ENCODE measurements around the gene DFFA. TPM values are rescaled to one million over a fixed set of nuclear protein-coding genes. Genes with fewer than 3 reads are reported as not detected.
"Not testable (repeated sequence)": the region's sequence is repeated elsewhere in the genome, so short reads cannot be mapped to it uniquely, and the experiment has no call there.

The DFFA gene
- polyA plus RNA-seq, 3 donors: 10.8 to 17.4 (median 16.0) TPM

DNA sequence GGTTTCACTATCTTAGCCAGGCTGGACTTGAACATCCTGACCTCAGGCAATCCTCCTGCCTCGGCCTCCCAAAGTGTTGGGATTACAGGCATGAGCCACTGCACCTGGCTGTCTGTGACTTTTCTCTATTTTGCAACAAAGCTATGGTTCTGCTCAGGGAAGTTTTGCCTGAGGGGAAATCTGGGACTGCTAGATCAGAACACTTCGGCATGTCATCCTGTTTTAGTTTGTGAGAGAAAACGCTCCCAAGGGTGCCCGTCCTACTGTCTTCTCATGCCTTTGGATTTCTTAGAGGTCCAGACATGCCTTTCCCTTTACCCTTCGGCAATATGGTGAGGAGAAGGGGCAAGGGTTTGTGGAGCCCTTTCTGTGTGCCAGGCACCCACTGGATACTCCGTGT is 28.1 kb downstream of the DFFA start:
- no peak overlapping the region for H3K27ac ChIP-seq (ENCODE audit: low read depth, low read length)
- 91 to 98% (median 95%) methylated on average over 6 of the region's 6 CpGs for WGBS, 3 donors

DNA sequence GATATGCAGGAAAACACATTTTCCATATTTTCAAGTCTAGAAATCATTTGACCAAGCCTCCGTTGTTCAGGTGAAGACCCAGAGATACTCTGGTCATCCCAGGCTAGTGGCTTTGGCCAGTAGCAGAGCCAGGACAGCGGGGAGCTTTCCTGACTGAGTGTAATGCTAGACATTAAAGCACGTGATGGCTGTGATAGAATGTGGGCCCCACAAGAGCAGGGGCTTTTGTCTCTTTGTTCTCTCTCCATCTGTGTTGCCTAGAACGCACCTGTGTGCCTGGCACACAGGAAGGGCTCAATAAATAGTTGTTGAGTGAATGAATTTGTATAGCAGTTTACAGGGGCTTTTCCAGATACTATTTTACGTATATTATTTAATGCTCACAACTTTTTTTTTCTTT is 31.5 kb downstream of the DFFA start:
- 93 to 97% (median 93%) methylated on average over 5 of the region's 5 CpGs for WGBS, 3 donors
- H3K27ac ChIP-seq (ENCODE audit: low read depth, low read length): no peak overlapping the region

DNA sequence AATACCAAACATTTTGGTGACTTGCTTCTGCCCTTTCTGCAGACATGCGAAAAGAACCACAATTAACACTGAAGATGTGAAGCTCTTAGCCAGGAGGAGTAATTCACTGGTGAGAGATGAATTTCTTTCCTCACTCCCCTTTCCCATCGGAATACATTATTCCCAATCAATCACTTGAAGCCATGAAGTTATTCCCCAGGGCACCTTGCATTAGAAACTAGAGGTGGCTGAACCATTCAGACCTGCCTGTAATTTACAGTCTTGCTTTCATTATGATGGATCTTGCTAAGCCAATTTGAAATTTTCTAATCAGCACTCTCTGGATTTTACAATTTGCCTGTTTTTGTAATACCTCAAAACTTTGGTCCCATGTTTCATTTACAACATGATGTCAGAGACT is 32.0 kb downstream of the DFFA start:
- WGBS, 3 donors: 94 to 97% (median 95%) methylated on average over 2 of the region's 2 CpGs
- H3K27ac ChIP-seq (ENCODE audit: low read depth, low read length): no peak overlapping the region

DNA sequence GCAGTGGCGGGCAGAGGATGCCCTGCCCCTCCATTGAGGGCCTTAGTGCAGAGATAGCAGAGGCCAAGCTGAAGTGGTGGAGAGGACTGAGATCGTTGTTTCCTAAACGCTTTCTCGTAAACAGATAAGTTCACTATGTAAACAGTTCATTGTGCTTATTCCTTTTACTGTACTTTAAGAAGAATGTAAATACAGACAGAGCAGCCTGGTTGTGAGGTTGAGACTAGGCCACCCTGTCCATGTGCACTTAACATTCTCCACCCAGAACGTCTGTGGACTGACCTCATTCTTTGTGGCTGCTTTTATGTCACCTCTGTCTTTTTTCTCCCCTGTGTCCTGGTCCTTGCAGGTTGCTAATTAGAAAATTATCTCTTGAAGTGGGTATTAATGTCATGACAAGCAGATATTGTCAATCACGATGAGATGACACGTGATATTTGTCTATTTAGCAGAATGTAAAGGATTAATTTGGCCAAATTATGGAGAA is 33.6 kb downstream of the DFFA start:
- 58 to 79% (median 78%) methylated on average over 7 of the region's 7 CpGs for WGBS, 3 donors
- no peak overlapping the region for H3K27ac ChIP-seq (ENCODE audit: low read depth, low read length)

DNA sequence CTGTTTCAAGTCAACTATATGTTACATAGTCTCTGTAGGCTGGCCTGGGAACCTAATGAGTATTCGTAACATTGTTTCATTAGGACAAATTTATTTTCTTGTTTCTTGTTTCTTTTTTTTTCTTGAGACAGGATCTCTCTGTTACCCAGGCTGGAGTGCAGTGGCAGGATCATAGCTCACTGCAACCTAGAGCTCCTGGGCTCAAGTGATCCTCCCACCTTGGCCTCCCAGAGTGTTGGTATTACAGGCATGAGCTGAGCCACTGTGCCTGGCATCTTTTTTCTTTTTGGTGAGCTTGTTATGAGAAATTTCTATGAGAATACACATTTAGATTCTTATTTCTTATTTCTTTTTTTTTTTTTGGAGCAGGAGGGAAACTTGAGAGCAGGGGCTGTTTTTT is 35.3 kb downstream of the DFFA start:
- no peak overlapping the region for H3K27ac ChIP-seq (ENCODE audit: low read depth, low read length)
- 97 to 100% (median 100%) methylated on average over 1 of the region's 1 CpG for WGBS, 3 donors

DNA sequence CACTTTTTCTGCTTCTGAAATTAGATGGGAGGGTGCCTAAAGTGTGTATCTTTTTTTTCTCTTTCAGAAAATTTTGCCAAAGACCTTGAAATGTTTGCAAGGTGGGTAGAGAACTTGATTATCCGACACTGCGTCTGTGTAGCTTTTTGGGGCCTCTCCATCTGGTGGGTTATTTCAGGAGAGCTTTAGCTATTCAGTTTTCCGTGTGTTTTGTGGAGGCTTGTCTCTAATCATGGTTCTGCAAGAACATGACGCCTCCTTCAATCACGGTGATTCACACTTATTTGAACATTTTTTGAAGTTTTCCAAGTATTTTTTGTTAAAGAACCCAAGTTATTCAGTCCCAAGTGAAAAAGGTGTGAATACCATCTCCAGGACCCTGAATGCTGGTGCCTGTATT is 37.7 kb downstream of the DFFA start:
- H3K27ac ChIP-seq (ENCODE audit: low read depth, low read length): no peak overlapping the region
- WGBS, 3 donors: 88 to 93% (median 93%) methylated on average over 5 of the region's 5 CpGs

DNA sequence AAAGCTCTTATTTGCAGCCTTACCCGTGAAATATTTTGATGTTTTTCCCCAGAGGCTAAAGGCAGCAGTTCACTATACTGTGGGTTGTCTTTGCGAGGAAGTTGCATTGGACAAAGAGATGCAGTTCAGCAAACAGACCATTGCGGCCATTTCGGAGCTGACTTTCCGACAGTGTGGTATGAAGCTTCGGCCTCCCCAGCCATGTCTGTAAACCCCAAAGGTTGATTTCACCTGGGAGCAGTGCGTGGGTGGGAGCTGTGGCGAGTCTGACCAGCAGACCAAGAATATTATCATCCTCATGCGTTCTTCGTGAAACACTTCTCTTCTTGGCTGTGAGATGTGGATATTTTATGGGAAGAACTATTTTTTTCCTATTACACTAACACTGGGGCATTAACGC is 38.5 kb downstream of the DFFA start:
- no peak overlapping the region for H3K27ac ChIP-seq (ENCODE audit: low read depth, low read length)
- WGBS, 3 donors: 85 to 90% (median 86%) methylated on average over 11 of the region's 11 CpGs

DNA sequence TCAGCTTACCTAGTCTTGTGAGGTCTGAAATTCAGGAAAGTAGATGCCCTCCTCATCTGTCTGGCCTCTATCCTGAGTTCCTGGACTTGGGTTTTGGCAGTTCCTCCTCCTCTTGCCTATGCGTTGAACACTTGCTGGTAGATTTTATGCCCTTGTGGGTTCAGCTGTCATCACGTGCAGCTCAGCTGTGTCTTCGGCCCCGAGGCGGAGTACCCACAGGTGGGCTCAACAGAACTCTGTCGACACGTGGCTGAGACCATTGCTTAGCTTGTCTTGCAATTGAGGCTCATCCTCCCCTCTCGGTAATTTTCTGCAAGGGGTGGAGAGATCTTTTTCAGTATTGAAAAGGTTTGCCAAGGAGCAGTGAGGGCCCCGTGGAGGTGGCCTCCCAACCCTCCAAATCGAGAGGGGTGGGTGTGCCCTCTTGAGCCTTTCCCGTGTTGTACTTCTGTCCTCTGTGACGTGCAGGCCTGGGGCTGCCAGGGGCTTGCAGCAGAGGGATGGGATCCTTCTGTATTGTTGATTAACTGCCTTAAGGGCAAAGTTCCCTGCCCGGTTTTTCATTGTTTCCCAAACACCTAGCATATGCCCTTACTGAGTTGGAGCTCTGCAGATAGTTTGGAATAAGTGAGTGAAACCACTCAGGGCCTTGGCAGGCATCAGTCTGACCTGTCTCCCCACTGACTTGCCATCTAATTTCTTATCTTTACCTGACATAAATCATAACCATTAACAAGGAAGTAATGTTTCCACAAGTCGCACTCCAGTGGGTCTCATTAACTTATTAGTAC is 39.2 kb downstream of the DFFA start:
- 73 to 83% (median 80%) methylated on average over 14 of the region's 14 CpGs for whole genome bisulfite sequencing, 3 donors
- no peak overlapping the region for H3K27ac ChIP-seq (ENCODE audit: low read depth, low read length)

DNA sequence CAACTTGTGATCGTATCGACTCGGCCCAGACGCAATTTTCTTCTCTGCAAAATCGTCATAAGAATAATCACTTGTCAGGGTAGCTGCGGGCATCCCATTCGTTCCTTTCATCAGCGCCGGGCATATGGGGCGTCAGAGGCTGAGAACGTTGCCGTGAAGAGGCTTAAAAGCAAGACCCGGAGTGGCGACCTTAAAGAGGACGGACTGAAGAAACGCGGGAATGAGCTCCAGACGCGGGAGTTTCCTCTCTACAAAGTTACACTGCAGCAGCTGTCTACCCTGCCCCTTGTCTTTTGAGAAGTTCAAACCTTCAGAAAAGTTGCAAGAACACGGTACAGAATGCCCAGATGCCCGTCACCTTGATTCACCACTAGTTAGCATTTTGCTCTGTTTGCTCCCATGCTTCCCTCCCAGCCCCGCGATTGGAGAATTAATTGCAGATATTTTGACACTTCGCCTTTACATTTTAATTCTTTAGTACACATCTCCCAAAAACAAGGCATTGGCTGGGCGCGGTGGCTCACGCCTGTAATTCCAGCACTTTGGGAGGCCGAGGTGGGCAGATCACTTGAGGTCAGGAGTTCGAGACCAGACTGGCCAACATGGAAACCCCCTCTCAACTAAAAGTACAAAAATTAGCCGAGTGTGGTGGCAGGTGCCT is 41.1 kb downstream of the DFFA start:
- no peak overlapping the region for H3K27ac ChIP-seq (ENCODE audit: low read depth, low read length)
- WGBS, 3 donors: 19 to 24% (median 23%) methylated on average over 30 of the region's 30 CpGs

DNA sequence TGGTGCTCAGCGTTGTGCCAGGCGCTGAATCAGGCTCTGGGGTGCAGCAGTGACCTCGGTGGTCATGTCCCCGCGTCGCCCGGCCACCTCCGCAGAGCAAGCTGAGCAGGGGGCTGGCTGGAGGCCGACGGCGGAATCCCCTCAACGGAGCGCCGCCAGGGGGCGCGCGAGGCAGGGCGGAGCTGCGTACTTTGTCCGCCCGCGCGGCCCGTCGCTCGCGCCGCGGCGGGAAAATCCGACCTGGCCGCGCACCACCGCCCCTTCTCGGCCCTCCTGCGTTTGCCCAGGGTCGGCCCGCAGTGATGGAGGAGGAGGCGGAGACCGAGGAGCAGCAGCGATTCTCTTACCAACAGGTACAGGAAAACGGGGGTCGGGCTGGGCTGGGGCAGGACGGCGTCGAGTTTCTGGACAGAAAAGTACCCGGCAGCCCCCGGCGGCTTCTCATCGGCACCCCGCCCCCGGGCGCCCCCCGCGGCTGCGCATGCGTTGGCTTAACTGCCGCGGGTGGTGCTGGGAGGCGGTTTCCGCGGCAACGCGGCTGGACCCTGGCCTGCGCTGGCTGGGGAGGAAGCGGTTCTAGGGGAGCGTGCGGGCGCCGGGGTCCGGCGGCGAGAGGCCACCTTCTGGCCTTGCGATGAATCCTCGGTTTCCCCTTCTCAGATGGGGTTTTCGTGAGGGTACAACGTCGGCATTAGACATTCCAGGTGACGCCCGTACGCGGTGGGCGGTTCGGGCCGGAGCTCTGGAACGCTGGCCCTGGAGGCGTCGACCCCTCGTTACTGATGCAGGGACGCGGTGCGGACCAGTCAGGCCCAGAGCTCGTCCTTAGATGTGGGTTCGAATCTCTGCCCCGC is 41.9 kb downstream of the DFFA start, which contains the start of gene CENPS:
TSS of gene CENPS (plus strand) at position 218 of the 854 bp plus-strand sequence. CDS start at position 303, 85 bp downstream.
- WGBS, 3 donors: 0% methylated on average over 64 to 95 of the region's 95 CpGs
- no peak within 1 kb of the TSS for H3K27ac ChIP-seq (ENCODE audit: low read depth, low read length)

DNA sequence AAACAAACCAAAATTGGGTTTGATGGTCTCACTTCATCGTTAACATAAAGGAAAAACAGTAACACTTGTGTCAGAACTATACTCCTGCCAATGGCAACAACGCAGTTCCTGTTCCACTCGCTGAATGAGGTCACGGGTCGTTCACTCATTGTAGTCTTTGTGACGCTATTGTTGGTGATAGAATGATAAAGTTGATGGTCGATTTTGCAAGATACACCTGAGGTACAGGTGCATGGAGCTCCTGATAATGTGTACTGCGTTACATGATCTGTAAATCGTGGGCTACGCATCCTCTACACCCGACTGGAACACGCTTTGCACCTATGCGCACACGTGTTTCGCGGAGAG is 42.5 kb downstream of the DFFA start:
- H3K27ac ChIP-seq (ENCODE audit: low read depth, low read length): no peak overlapping the region
- 15 to 19% (median 18%) methylated on average over 16 of the region's 16 CpGs for WGBS, 3 donors

DNA sequence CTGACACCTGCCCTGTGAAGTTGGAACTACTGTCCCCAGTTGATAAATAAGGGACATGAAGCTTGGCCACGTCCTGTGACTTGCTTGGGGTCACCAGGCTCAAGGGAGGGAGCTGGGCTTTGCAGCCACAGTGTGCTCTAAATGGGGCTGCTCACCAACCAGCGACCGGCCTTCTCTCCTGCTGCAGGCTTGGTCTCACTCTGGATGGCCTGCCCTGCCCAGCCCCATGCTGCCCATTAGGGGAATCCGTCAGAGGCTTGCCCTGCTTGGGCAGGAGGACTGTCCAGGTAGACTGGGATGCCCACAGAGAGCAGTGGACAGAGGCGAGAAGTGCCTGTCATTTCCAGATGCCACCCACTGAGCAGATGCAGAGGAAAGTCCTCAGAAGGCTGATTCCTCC is 43.3 kb downstream of the DFFA start:
- 86 to 93% (median 87%) methylated on average over 5 of the region's 5 CpGs for WGBS, 3 donors
- H3K27ac ChIP-seq (ENCODE audit: low read depth, low read length): no peak overlapping the region

DNA sequence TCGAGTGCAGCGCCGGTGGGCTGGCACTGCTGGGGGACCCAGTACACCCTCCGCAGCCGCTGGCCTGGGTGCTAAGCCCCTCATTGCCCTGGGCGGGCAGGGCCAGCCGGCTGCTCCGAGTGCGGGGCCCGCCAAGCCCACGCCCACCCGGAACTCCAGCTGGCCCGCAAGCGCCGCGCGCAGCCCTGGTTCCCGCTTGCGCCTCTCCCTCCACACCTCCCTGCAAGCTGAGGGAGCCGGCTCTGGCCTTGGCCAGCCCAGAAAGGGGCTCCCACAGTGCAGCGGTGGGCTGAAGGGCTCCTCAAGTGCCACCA is 45.8 kb downstream of the DFFA start:
- H3K27ac ChIP-seq (ENCODE audit: low read depth, low read length): not testable (repeated sequence)
- WGBS, 3 donors: 92 to 96% (median 94%) methylated on average over 9 to 18 of the region's 21 CpGs

DNA sequence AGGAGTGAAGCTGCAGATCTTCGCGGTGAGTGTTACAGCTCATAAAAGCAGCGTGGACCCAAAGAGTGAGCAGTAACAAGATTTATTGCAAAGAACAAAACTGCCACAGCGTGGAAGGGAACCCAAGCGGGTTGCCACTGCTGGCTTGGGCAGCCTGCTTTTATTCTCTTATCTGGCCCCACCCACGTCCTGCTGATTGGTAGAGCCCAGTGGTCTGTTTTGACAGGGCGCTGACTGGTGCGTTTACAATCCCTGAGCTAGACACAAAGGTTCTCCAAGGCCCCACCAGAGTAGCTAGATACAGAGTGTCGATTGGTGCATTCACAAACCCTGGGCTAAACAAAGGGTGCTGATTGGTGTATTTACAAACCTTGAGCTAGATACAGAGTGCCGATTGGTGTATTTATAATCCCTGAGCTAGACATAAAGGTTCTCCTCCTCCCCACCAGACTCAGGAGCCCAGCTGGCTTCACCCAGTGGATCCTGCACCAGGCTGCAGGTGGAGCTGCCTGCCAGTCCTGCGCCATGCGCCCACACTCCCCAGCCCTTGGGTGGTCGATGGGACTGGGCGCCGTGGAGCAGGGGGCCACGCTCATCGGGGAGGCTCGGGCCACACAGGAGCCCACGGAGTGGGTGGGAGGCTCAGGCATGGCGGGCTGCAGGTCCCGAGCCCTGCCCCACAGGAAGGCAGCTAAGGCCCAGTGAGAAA is 46.3 kb downstream of the DFFA start:
- 83 to 88% (median 83%) methylated on average over 19 to 21 of the region's 21 CpGs for WGBS, 3 donors
- not testable (repeated sequence) for H3K27ac ChIP-seq (ENCODE audit: low read depth, low read length)

DNA sequence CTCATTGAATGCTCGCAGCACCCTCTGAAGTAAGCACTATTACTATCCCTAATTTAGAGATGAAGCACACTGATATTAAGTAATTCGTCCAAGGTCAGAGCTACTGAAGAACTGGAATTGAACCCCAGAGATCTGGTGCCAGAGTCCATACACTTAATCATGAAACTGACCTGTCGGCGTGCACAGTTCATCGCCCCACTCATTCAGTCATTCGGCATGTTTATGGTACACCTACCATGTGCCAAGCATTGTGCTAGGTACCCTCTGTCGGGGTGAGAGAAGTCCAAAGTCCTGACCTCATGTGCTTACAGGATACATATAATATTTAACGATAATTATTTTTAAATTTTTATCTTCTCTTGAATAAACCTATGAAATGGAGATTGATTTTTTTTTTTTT is 47.7 kb downstream of the DFFA start:
- 79 to 84% (median 81%) methylated on average over 8 of the region's 8 CpGs for WGBS, 3 donors
- no peak overlapping the region for H3K27ac ChIP-seq (ENCODE audit: low read depth, low read length)

DNA sequence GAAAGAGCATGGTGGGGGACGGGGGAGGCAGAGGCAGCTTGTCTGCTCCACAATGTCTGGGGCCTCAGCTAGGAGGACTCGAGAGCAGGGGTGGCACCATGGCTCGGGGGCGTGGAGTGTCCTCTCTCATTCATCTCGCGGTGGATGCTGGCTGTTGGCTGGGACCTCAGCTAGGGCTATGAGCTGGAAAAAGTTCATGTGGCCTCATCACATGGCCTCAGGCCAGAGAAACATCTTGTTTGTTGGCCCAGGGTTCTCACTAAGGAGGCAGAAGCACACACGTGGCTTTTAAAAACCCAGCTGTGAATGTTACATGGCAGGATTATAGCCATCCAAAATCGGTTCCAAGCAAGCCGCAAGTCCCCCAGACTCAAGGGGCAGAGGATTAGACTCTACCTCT is 48.3 kb downstream of the DFFA start:
- no peak overlapping the region for H3K27ac ChIP-seq (ENCODE audit: low read depth, low read length)
- WGBS, 3 donors: 59 to 64% (median 64%) methylated on average over 9 of the region's 9 CpGs

DNA sequence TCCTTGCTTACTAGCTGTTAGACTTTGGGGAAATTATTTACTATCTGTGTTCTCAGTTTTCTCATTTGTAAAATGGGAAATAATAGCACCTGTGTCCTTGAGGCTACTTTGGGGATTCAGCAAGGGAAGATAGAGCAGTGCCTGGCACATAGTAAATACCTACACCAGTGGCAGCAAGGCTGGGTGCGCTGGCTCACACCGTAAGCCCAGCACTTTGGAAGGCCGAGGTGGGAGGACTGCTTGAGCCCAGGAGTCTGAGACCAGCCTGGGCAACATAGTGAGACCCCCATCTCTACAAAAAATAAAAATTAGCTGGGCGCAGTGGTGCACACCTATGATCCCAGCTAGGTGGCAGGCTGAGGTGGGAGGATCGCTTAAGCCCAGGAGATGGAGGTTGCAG is 50.7 kb downstream of the DFFA start:
- no peak overlapping the region for H3K27ac ChIP-seq (ENCODE audit: low read depth, low read length)
- WGBS, 3 donors: 91 to 97% (median 96%) methylated on average over 5 of the region's 5 CpGs

DNA sequence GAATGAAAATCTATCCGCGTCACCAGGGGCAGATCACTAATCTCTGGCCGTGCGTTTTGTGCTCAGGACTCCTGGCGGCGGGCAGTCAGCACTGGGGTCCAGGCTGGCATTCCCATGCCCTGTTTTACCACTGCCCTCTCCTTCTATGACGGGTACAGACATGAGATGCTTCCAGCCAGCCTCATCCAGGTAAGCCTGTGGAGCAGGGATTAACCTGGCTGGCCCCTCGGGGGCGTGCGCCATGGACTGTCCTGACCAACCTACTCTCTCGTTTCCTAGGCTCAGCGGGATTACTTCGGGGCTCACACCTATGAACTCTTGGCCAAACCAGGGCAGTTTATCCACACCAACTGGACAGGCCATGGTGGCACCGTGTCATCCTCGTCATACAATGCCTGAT is 53.0 kb downstream of the DFFA start:
- 89 to 93% (median 90%) methylated on average over 15 of the region's 15 CpGs for WGBS, 3 donors
- H3K27ac ChIP-seq (ENCODE audit: low read depth, low read length): no peak overlapping the region

DNA sequence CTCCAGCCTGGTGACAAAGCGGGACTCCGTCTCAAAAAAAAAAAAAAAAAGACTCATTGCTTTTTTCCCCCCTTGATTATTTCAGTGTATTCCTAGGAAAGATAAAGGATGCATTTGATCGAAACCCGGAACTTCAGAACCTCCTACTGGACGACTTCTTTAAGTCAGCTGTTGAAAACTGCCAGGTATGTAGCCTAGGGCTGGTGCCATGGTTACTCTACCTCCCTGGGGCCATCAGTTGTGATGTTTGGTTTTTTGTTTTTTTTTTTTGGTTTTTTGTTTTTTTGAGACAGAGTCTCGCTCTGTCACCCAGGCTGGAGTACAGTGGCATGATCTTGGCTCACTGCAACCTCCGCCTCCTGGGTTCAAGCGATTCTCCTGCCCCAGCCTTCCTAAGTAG is 53.6 kb downstream of the DFFA start:
- H3K27ac ChIP-seq (ENCODE audit: low read depth, low read length): not testable (repeated sequence)
- 89 to 94% (median 94%) methylated on average over 8 of the region's 8 CpGs for WGBS, 3 donors
